CD14-positive monocyte (primary cell): ENCODE measurements around the gene ACSS1. TPM values are rescaled to one million over a fixed set of nuclear protein-coding genes. Genes with fewer than 3 reads are reported as not detected.

Experiments
- DNase-seq, 3 donors: peaks; one replicate each; pipeline ENCODE4 v3.0.0-alpha.2; 2011 to 2022
- H2AFZ ChIP-seq: 2 replicates; pipeline ENCODE4 v1.6.0; 2012; ENCODE audit warnings: mild to moderate bottlenecking, low read depth, low read length, inconsistent platforms; ENCODE audit not compliant: insufficient read depth, poor library complexity, severe bottlenecking
- H3K27ac ChIP-seq, 2 donors: 1 replicate in 1 of 2; 2 replicates in 1 of 2; pipeline ENCODE4 v1.5.1; 2012 to 2013; ENCODE audit warnings: low read length in 2 of 2, control low read depth in 1 of 2, inconsistent platforms in 1 of 2, low read depth in 1 of 2, mild to moderate bottlenecking in 1 of 2
- H3K27me3 ChIP-seq, 2 donors: one replicate each; pipeline versions ENCODE4 v1.6.0 to v1.6.1; 2011 to 2013; ENCODE audit warnings: low read length in 2 of 2; ENCODE audit not compliant: control insufficient read depth in 2 of 2, insufficient read depth in 2 of 2
- H3K36me3 ChIP-seq, 2 donors: replicated peaks in 1 of 2; 1 replicate in 1 of 2; 2 replicates in 1 of 2; pipeline versions ENCODE4 v1.5.1 to v1.6.1; 2012 to 2013; ENCODE audit warnings: low read length in 2 of 2, control low read depth in 1 of 2, inconsistent platforms in 1 of 2, mild to moderate bottlenecking in 1 of 2; ENCODE audit not compliant: insufficient read depth in 2 of 2, control insufficient read depth in 1 of 2
- H3K4me1 ChIP-seq, 2 donors: 1 replicate in 1 of 2; 2 replicates in 1 of 2; pipeline versions ENCODE4 v1.5.1 to v1.6.1; 2012 to 2013; ENCODE audit warnings: low read length in 2 of 2, control low read depth in 1 of 2, inconsistent platforms in 1 of 2, mild to moderate bottlenecking in 1 of 2, moderate library complexity in 1 of 2; ENCODE audit not compliant: insufficient read depth in 2 of 2, control insufficient read depth in 1 of 2
- H3K4me2 ChIP-seq: replicated peaks from 2 replicates; pipeline ENCODE3; 2012; ENCODE audit warnings: low read length, moderate library complexity, mild to moderate bottlenecking; ENCODE audit not compliant: poor library complexity, severe bottlenecking; ENCODE audit errors: extremely low read depth
- H3K4me3 ChIP-seq, 3 experiments: fragments of 200-600 bp in 1 of 3; sonication (generic) in 1 of 3; replicated peaks in 1 of 3; 1 replicate in 2 of 3; 2 replicates in 1 of 3; pipeline ENCODE4 v1.5.1; 2011 to 2013; ENCODE audit warnings: low read length in 3 of 3, mild to moderate bottlenecking in 3 of 3, control low read depth in 2 of 3, low read depth in 2 of 3, inconsistent platforms in 1 of 3, moderate library complexity in 1 of 3
- H3K79me2 ChIP-seq: 2 replicates; pipeline ENCODE4 v1.6.0; 2012; ENCODE audit warnings: mild to moderate bottlenecking, control low read depth, inconsistent platforms, low read length, moderate library complexity; ENCODE audit not compliant: insufficient read depth
- H3K9ac ChIP-seq: 2 replicates; pipeline ENCODE4 v1.6.0; 2017; ENCODE audit warnings: low read length, mild to moderate bottlenecking; ENCODE audit not compliant: insufficient read depth, poor library complexity, severe bottlenecking
- H3K9me3 ChIP-seq, 2 donors: replicated peaks in 1 of 2; 1 replicate in 1 of 2; 2 replicates in 1 of 2; pipeline versions ENCODE4 v1.5.1 to v1.6.1; 2012 to 2013; ENCODE audit warnings: low read length in 2 of 2, control low read depth in 1 of 2; ENCODE audit not compliant: control insufficient read depth in 1 of 2, insufficient read depth in 1 of 2
- H4K20me1 ChIP-seq: 2 replicates; pipeline ENCODE4 v1.6.0; 2012; ENCODE audit warnings: mild to moderate bottlenecking, low read length, control low read depth, moderate library complexity; ENCODE audit not compliant: insufficient read depth
- H3K27ac Mint-ChIP-seq, 7 donors: one replicate each; pipeline ENCODE4 v1.8.0; 2020; ENCODE audit warnings: mild to moderate bottlenecking in 7 of 7, mixed read lengths in 7 of 7, moderate library complexity in 6 of 7, inconsistent platforms in 2 of 7
- H3K27me3 Mint-ChIP-seq, 3 donors: one replicate each; pipeline ENCODE4 v1.8.0; 2021 to 2022; ENCODE audit warnings: low read depth in 3 of 3, mild to moderate bottlenecking in 3 of 3, mixed read lengths in 3 of 3, moderate library complexity in 3 of 3, inconsistent platforms in 1 of 3
- H3K36me3 Mint-ChIP-seq, 2 donors: one replicate each; pipeline ENCODE4 v1.8.0; 2020; ENCODE audit warnings: mixed read lengths in 2 of 2, inconsistent platforms in 1 of 2, mild to moderate bottlenecking in 1 of 2
- H3K4me1 Mint-ChIP-seq: one replicate; pipeline ENCODE4 v1.8.0; 2020; ENCODE audit warnings: mild to moderate bottlenecking, mixed read lengths
- H3K4me3 Mint-ChIP-seq, 2 donors: one replicate each; pipeline ENCODE4 v1.8.0; 2020; ENCODE audit warnings: mild to moderate bottlenecking in 2 of 2, mixed read lengths in 2 of 2, moderate library complexity in 1 of 2
- H3K9me3 Mint-ChIP-seq, 7 donors: one replicate each; pipeline ENCODE4 v1.8.0; 2020 to 2022; ENCODE audit warnings: mixed read lengths in 7 of 7, mild to moderate bottlenecking in 6 of 7, moderate library complexity in 6 of 7, inconsistent platforms in 2 of 7
- CTCF ChIP-seq: fragments of 200-600 bp; IDR thresholded peaks from one replicate; pipeline ENCODE4 v1.8.0; 2022; ENCODE audit warnings: antibody characterized with exemption, mild to moderate bottlenecking
- WGBS: methylation state at CpG from one replicate; pipeline ENCODE4 v1.1.5; 2013; ENCODE audit warnings: missing lambda C conversion rate; ENCODE audit not compliant: insufficient coverage; 5-methylcytosine and 5-hydroxymethylcytosine counted together
- intact Hi-C, 2 donors: fragments of 100-400 bp; cut with micrococcal nuclease; formaldehyde crosslinking; loops; one replicate each; pipeline versions ENCODE4 v1.15.0 to v1.15.1; 2023
- polyA plus RNA-seq, 3 donors: library from polyadenylated mRNA; depleted of rRNA in 1 of 3; unstranded in 2 of 3; stranded (reverse) in 1 of 3; fragments of 300-500 nt in 2 of 3; fragments of >200 nt in 1 of 3; fragmentation: Illumina TruSeq in 2 of 3; gene quantifications; 1 replicate in 2 of 3; 2 replicates in 1 of 3; pipeline ENCODE4 v1.2.3, GENCODE V29; 2012 to 2021

ACSS1 gene
- polyA plus RNA-seq, 3 donors, result 26.6 to 32.0 (median 27.6) TPM

- peaks cover 0 to 5% (median 0%) of the 10 kb centered on the region in 7 donors for H3K9me3 Mint-ChIP-seq
- no peaks in the 10 kb centered on the region for H3K36me3 Mint-ChIP-seq
- no peak for DNase-seq
- Histone ChIP-seq H3K9me3 (no peaks in the 10 kb centered on the region), H3K4me2 (no peak overlapping the region), H3K9ac (no peak overlapping the region), H3K36me3 (no peaks in the 10 kb centered on the region), H3K4me3 (no peak overlapping the region), H3K27me3 (no peaks in the 10 kb centered on the region), H3K4me1 (no peaks in the 10 kb centered on the region), H4K20me1 (no peaks in the 10 kb centered on the region), H3K27ac (no peak overlapping the region), H2AFZ (no peak overlapping the region), H3K79me2 (no peaks in the 10 kb centered on the region)
- peaks cover 10 to 16% (median 11%) of the 10 kb centered on the region in 3 donors for H3K27me3 Mint-ChIP-seq
- no peak overlapping the region for H3K4me3 Mint-ChIP-seq
- no peak overlapping the region for H3K27ac Mint-ChIP-seq
- intact Hi-C loops, result no loop called here
- TF ChIP-seq CTCF, result no peak
- no peaks in the 10 kb centered on the region for H3K4me1 Mint-ChIP-seq
- 100% methylated on average over 1 of the region's 3 CpGs for WGBS
These were observed 45.6 kb upstream of the ACSS1 start for GRCh38 chr20:25103526-25103925.

- H3K79me2 ChIP-seq, result no peaks in the 10 kb centered on the region
- H3K27ac Mint-ChIP-seq, result no peak overlapping the region
- no peak overlapping the region for H3K27ac ChIP-seq
- H3K4me3 ChIP-seq, result no peak overlapping the region
- H3K4me2 ChIP-seq, result no peak overlapping the region
- no peak for TF ChIP-seq CTCF
- H2AFZ ChIP-seq, result no peak overlapping the region
- peaks cover 1 to 10% (median 3%) of the 10 kb centered on the region in 3 donors for H3K27me3 Mint-ChIP-seq
- no peaks in the 10 kb centered on the region for H3K4me1 ChIP-seq
- intact Hi-C loops, result no loop called here
- no peaks in the 10 kb centered on the region for H3K27me3 ChIP-seq
- no peaks in the 10 kb centered on the region for H3K9me3 ChIP-seq
- no peaks in the 10 kb centered on the region for H4K20me1 ChIP-seq
- DNase-seq, result no peak
- peaks cover 0 to 3% (median 0%) of the 10 kb centered on the region in 7 donors for H3K9me3 Mint-ChIP-seq
- H3K4me1 Mint-ChIP-seq, result no peaks in the 10 kb centered on the region
- WGBS, result no CpG with 5 or more reads among the region's 3 CpGs
- H3K36me3 Mint-ChIP-seq, result no peaks in the 10 kb centered on the region
- no peak overlapping the region for H3K9ac ChIP-seq
- no peak overlapping the region for H3K4me3 Mint-ChIP-seq
- no peaks in the 10 kb centered on the region for H3K36me3 ChIP-seq
These were observed 43.0 kb upstream of the ACSS1 start for GRCh38 chr20:25100914-25101313.
